HEK293 (cell line): ENCODE data around the gene MMP23B.
A peak's percentile ranks its signal among the peaks of the same experiment; 100 is the strongest.

Experiments
- CTCF ChIA-PET: fragments of 350-600 bp; formaldehyde crosslinking; extraction: SDS; loops from one replicate; lab custom pipeline; 2021; ENCODE audit warnings: antibody characterized with exemption; lab: Yijun Ruan, JAX
- POLR2A ChIA-PET: fragments of 300-600 bp; formaldehyde crosslinking; extraction: SDS; loops from one replicate; lab custom pipeline; 2020; ENCODE audit warnings: antibody characterized with exemption, inconsistent platforms; lab: Yijun Ruan, JAX
- H3K27ac ChIP-seq: fragments of 200-500 bp; sonication (Bioruptor generic); 2 replicates; pipeline ENCODE4 v1.5.1; 2014; ENCODE audit warnings: low read depth, low read length, control low read depth, inconsistent platforms; ENCODE audit errors: extremely low read depth
- H3K36me3 ChIP-seq, 2 experiments: fragments of 200-500 bp in 1 of 2; sonication (Bioruptor generic) in 1 of 2; 1 replicate in 1 of 2; 2 replicates in 1 of 2; pipeline ENCODE4 v1.5.1; 2014 to 2017; ENCODE audit warnings: inconsistent platforms in 2 of 2, low read length in 2 of 2; ENCODE audit not compliant: control insufficient read depth in 2 of 2, insufficient read depth in 1 of 2
- H3K4me1 ChIP-seq: fragments of 200-500 bp; sonication (Bioruptor generic); 2 replicates; pipeline ENCODE4 v1.5.1; 2014; ENCODE audit warnings: mild to moderate bottlenecking, low read length, inconsistent platforms; ENCODE audit not compliant: control insufficient read depth, insufficient read depth
- H3K4me3 ChIP-seq: 2 replicates; pipeline ENCODE4 v1.5.1; 2011; ENCODE audit warnings: low read depth, mild to moderate bottlenecking, control low read depth, low read length, moderate library complexity
- H3K9me3 ChIP-seq: fragments of 200-500 bp; sonication (Bioruptor generic); 2 replicates; pipeline ENCODE4 v1.5.1; 2014; ENCODE audit warnings: low read depth, low read length, inconsistent platforms; ENCODE audit not compliant: control insufficient read depth, insufficient read depth
- BCL11B ChIP-seq: fragments of 450-650 bp; formaldehyde crosslinking; IDR thresholded peaks from 2 replicates; pipeline ENCODE4 v1.5.1; 2016; ENCODE audit warnings: low read depth, missing biosample characterization, missing genetic modification characterization
- PRDM1 ChIP-seq: fragments of 450-650 bp; formaldehyde crosslinking; IDR thresholded peaks from 2 replicates; pipeline ENCODE4; 2016; ENCODE audit warnings: missing biosample characterization, missing genetic modification characterization
- ZFHX2 ChIP-seq: fragments of 450-650 bp; formaldehyde crosslinking; conservative IDR thresholded peaks from 2 replicates; pipeline ENCODE4 v1.5.1; 2016; ENCODE audit warnings: missing biosample characterization, missing genetic modification characterization
- ZNF10 ChIP-seq: fragments of 450-650 bp; formaldehyde crosslinking; IDR thresholded peaks from 2 replicates; pipeline ENCODE4 v1.5.1; 2017; ENCODE audit warnings: missing biosample characterization, missing genetic modification characterization
- ZNF19 ChIP-seq: fragments of 450-650 bp; formaldehyde crosslinking; IDR thresholded peaks from 2 replicates; pipeline ENCODE4; 2016; ENCODE audit warnings: missing biosample characterization, missing genetic modification characterization, low read depth
- ZNF266 ChIP-seq: fragments of 450-650 bp; formaldehyde crosslinking; IDR thresholded peaks from 2 replicates; pipeline ENCODE4 v1.5.1; 2016; ENCODE audit warnings: missing biosample characterization, missing genetic modification characterization, low read depth
- ZNF311 ChIP-seq: fragments of 450-650 bp; formaldehyde crosslinking; IDR thresholded peaks from 2 replicates; pipeline ENCODE4 v1.5.1; 2017; ENCODE audit warnings: missing biosample characterization, missing genetic modification characterization, borderline replicate concordance
- ZNF341 ChIP-seq: fragments of 450-650 bp; formaldehyde crosslinking; IDR thresholded peaks from 2 replicates; pipeline ENCODE4; 2016; ENCODE audit warnings: low read depth, missing biosample characterization, missing genetic modification characterization
- ZNF514 ChIP-seq: fragments of 450-650 bp; formaldehyde crosslinking; IDR thresholded peaks from 2 replicates; pipeline ENCODE4 v1.5.1; 2016; ENCODE audit warnings: missing biosample characterization, missing genetic modification characterization
- ZNF530 ChIP-seq: fragments of 450-650 bp; formaldehyde crosslinking; IDR thresholded peaks from 2 replicates; pipeline ENCODE4 v1.5.1; 2016; ENCODE audit warnings: low read depth, missing biosample characterization, missing genetic modification characterization
- ZNF549 ChIP-seq: fragments of 450-650 bp; IDR thresholded peaks from 2 replicates; pipeline ENCODE4 v1.5.1; 2018; ENCODE audit warnings: missing biosample characterization, missing genetic modification characterization, mild to moderate bottlenecking, inconsistent platforms, moderate library complexity
- ZNF776 ChIP-seq: fragments of 450-650 bp; formaldehyde crosslinking; IDR thresholded peaks from 2 replicates; pipeline ENCODE4 v1.5.0; 2017; ENCODE audit warnings: missing biosample characterization, missing genetic modification characterization, borderline replicate concordance
- TF ChIP-seq, protein P1 (sequence below): fragments of 450-650 bp; formaldehyde crosslinking; IDR thresholded peaks from 2 replicates; pipeline ENCODE4 v1.5.1; 2017; ENCODE audit warnings: missing biosample characterization, missing genetic modification characterization
- TF ChIP-seq, protein P2 (sequence below): fragments of 450-650 bp; formaldehyde crosslinking; IDR thresholded peaks from 2 replicates; pipeline ENCODE4 v1.5.1; 2016; ENCODE audit warnings: missing biosample characterization, missing genetic modification characterization
- TF ChIP-seq, protein P3 (sequence below): fragments of 450-650 bp; formaldehyde crosslinking; IDR thresholded peaks from 2 replicates; pipeline ENCODE4 v1.5.1; 2016; ENCODE audit warnings: missing biosample characterization, missing genetic modification characterization
- TF ChIP-seq, protein P4 (sequence below): fragments of 450-650 bp; formaldehyde crosslinking; IDR thresholded peaks from 2 replicates; pipeline ENCODE4 v1.5.1; 2016; ENCODE audit warnings: missing biosample characterization, missing genetic modification characterization, low read depth

The MMP23B gene

DNA sequence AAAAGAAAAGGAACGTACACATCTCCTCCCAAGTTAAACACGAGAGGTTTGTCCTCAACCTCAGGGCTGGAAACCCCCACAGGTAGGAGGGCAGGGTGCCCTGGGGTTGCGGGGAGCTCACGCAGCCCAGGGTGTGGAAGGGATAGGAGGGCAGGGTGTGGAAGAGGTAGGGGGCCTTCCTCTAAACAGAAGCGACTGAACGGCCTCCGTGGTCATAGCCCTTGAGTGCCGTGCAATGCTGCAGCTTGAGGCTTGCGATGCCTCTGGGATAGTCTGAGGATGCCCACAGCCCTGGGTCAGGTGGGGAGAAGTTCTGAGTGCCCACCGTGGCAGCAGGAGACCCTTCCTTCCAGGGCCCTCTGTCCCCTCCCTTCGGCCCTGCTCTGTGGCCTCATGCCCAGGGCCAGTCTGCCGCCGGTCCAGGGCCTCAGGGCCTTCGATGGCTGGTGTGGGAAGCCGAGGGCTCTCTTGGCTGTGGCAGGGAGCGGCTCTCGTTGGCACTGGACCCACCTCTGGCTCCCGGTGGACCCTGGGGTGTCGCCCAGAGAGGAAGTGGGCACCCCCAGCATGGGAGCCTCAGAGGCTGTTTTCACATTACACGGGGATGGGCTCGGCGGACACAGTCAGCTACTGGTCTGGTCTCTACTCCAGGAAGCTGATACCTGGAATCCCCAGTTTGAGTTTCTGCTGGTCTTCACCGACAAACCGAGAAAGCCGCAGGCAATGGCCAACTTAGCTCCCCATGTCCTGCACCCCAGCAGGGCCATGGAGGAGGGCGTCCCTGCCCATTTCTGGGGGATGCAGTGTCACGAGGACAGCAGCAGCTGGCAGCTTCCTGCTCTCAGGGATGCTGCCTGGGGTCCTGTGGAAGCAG lies 33.2 kb downstream of the MMP23B start:
- ChIA-PET POLR2A (no interaction called here), CTCF (interaction anchor here (0.6 to 1.2 kb wide), 4 partner anchors 12 to 127 kb away, joined by 3 read pairs; no protein-coding TSS in a partner anchor)
- Histone ChIP-seq H3K4me1 (peaks cover 2% of the 10 kb centered on the region; the same call in 1 of the 2 replicates), H3K9me3 (no peaks in the 10 kb centered on the region)
- TF ChIP-seq ZNF514 (tag by site-specific recombination) = no peak
- TF ChIP-seq, all 188 proteins: peak for 0
- Histone ChIP-seq H3K4me3 (no peak overlapping the region), H3K36me3 (peaks cover 12 to 43% of the 10 kb centered on the region in 2 experiments), H3K27ac (no peak overlapping the region)

DNA sequence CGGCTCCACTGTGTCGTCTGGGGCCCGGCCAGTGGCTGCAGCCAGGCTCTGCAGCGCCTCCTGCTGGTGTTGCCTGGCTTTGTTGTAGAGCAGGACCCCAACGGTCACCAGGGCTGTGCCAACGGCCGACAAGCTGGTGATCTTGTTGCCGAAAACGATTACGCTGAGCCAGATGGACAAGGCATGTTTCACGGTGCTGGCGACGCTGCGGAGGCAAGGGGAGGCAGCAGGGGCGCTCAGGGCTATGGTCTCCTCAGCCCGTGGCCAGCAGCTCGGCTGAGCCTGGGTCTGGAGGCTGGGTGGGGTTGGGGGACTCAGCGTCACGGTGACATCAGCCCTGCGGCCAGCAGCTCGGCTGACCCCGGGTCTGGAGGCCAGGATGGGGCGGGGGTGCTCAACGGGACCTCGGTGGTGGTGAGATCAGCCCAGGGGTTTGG lies 33.9 kb downstream of the MMP23B start:
- Histone ChIP-seq H3K36me3 (peaks cover 12 to 46% of the 10 kb centered on the region in 2 experiments), H3K4me1 (peaks cover 2% of the 10 kb centered on the region; the same call in 1 of the 2 replicates), H3K9me3 (no peaks in the 10 kb centered on the region), H3K27ac (no peak overlapping the region), H3K4me3 (no peak overlapping the region)
- ChIA-PET POLR2A (no interaction called here), CTCF (interaction anchor here (0.6 to 1.2 kb wide), 5 partner anchors 9 to 128 kb away, joined by 3 read pairs; no protein-coding TSS in a partner anchor)
- peak; percentile 27; the same call in 1 of the 2 replicates for TF ChIP-seq BCL11B (tag by site-specific recombination)
- 0 out of 2 replicates have a peak, but pooled peaks have one; percentile 11 for TF ChIP-seq ZNF341 (tag by site-specific recombination)
- TF ChIP-seq ZNF311 (tag by site-specific recombination) = no peak
- no peak for TF ChIP-seq ZNF266 (tag by site-specific recombination)
- TF ChIP-seq, protein P1, sequence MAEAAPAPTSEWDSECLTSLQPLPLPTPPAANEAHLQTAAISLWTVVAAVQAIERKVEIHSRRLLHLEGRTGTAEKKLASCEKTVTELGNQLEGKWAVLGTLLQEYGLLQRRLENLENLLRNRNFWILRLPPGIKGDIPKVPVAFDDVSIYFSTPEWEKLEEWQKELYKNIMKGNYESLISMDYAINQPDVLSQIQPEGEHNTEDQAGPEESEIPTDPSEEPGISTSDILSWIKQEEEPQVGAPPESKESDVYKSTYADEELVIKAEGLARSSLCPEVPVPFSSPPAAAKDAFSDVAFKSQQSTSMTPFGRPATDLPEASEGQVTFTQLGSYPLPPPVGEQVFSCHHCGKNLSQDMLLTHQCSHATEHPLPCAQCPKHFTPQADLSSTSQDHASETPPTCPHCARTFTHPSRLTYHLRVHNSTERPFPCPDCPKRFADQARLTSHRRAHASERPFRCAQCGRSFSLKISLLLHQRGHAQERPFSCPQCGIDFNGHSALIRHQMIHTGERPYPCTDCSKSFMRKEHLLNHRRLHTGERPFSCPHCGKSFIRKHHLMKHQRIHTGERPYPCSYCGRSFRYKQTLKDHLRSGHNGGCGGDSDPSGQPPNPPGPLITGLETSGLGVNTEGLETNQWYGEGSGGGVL (tag by site-specific recombination) = no peak
- TF ChIP-seq, protein P2, sequence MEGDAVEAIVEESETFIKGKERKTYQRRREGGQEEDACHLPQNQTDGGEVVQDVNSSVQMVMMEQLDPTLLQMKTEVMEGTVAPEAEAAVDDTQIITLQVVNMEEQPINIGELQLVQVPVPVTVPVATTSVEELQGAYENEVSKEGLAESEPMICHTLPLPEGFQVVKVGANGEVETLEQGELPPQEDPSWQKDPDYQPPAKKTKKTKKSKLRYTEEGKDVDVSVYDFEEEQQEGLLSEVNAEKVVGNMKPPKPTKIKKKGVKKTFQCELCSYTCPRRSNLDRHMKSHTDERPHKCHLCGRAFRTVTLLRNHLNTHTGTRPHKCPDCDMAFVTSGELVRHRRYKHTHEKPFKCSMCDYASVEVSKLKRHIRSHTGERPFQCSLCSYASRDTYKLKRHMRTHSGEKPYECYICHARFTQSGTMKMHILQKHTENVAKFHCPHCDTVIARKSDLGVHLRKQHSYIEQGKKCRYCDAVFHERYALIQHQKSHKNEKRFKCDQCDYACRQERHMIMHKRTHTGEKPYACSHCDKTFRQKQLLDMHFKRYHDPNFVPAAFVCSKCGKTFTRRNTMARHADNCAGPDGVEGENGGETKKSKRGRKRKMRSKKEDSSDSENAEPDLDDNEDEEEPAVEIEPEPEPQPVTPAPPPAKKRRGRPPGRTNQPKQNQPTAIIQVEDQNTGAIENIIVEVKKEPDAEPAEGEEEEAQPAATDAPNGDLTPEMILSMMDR (tag by site-specific recombination) = peak; percentile 76
- TF ChIP-seq, protein P3, sequence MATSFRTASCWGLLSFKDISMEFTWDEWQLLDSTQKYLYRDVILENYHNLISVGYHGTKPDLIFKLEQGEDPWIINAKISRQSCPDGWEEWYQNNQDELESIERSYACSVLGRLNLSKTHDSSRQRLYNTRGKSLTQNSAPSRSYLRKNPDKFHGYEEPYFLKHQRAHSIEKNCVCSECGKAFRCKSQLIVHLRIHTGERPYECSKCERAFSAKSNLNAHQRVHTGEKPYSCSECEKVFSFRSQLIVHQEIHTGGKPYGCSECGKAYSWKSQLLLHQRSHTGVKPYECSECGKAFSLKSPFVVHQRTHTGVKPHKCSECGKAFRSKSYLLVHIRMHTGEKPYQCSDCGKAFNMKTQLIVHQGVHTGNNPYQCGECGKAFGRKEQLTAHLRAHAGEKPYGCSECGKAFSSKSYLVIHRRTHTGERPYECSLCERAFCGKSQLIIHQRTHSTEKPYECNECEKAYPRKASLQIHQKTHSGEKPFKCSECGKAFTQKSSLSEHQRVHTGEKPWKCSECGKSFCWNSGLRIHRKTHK (tag by site-specific recombination) = no peak
- TF ChIP-seq PRDM1 (tag by site-specific recombination) = no peak

DNA sequence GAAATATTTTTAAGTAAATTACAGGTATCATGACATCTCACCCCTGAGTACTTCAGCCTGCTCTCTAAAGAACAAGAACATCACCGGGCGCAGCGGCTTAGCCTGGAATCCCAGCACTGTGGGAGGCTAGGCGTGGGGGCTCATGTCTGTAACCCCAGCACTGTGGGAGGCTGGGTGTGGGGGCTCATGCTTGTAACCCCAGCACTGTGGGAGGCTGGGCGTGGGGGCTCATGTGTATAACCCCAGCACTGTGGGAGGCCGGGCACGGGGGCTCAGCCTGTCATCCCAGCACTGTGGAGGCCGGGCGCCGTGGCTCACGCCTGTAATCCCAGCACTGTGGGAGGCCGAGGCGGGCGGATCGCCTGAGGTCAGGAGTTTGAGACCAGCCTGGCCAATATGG lies 34.6 kb downstream of the MMP23B start:
- no peaks in the 10 kb centered on the region for H3K9me3 ChIP-seq
- no peaks in the 10 kb centered on the region for H3K4me1 ChIP-seq
- no peak overlapping the region for H3K27ac ChIP-seq
- ChIA-PET POLR2A (no interaction called here), CTCF (interaction anchor here (1.0 to 1.2 kb wide), 2 partner anchors 10 to 112 kb away, joined by 3 read pairs; no protein-coding TSS in a partner anchor)
- H3K36me3 ChIP-seq = peaks cover 12 to 53% of the 10 kb centered on the region in 2 experiments
- H3K4me3 ChIP-seq = no peak overlapping the region
- TF ChIP-seq ZNF549 (tag by site-specific recombination) = no peak
- no peak for TF ChIP-seq ZNF530 (tag by site-specific recombination)
- TF ChIP-seq ZFHX2 = peak; percentile 81
- TF ChIP-seq ZNF776 (tag by site-specific recombination) = no peak
- TF ChIP-seq, protein P4, sequence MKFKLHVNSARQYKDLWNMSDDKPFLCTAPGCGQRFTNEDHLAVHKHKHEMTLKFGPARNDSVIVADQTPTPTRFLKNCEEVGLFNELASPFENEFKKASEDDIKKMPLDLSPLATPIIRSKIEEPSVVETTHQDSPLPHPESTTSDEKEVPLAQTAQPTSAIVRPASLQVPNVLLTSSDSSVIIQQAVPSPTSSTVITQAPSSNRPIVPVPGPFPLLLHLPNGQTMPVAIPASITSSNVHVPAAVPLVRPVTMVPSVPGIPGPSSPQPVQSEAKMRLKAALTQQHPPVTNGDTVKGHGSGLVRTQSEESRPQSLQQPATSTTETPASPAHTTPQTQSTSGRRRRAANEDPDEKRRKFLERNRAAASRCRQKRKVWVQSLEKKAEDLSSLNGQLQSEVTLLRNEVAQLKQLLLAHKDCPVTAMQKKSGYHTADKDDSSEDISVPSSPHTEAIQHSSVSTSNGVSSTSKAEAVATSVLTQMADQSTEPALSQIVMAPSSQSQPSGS = no peak
- TF ChIP-seq ZNF19 = no peak
- TF ChIP-seq, protein P3 (tag by site-specific recombination) = no peak
- no peak for TF ChIP-seq ZNF10 (tag by site-specific recombination)
